Activated T-helper 1 cell treated with anti-CD3 and anti-CD28 coated beads, Interleukin-12 subunit alpha, Interleukin-12 subunit beta, Interleukin-2, Interleukin-4 antibody, amounts not matched to agents 30 ng/mL and 10 ng/mL and 1 ng/mL, durations not matched to agents 14 hours and 24 hours and 36 hours (primary cell): Measurements from ENCODE around the gene TAOK1. TPM values are rescaled to one million over a fixed set of nuclear protein-coding genes. Genes with fewer than 3 reads are reported as not detected.
"Not testable (repeated sequence)": the region's sequence is repeated elsewhere in the genome, so short reads cannot be mapped to it uniquely, and the experiment has no call there.

ENCODE experiments used
- DNase-seq: peaks from one replicate; pipeline ENCODE4 v3.0.0; 2021; ENCODE audit warnings: low spot score
- H3K27ac Mint-ChIP-seq: one replicate; pipeline ENCODE4 v1.8.0; 2021; ENCODE audit warnings: mild to moderate bottlenecking, mixed read lengths
- H3K27me3 Mint-ChIP-seq: one replicate; pipeline ENCODE4 v1.8.0; 2022; ENCODE audit warnings: mild to moderate bottlenecking, moderate library complexity, mixed read lengths; ENCODE audit not compliant: insufficient read depth
- H3K36me3 Mint-ChIP-seq: one replicate; pipeline ENCODE4 v1.8.0; 2021; ENCODE audit warnings: low read depth, mixed read lengths
- H3K4me1 Mint-ChIP-seq: one replicate; pipeline ENCODE4 v1.8.0; 2021; ENCODE audit warnings: low read depth, mixed read lengths
- H3K4me3 Mint-ChIP-seq: one replicate; pipeline ENCODE4 v1.8.0; 2021; ENCODE audit warnings: mild to moderate bottlenecking, moderate library complexity, mixed read lengths
- H3K9me3 Mint-ChIP-seq: one replicate; pipeline ENCODE4 v1.8.0; 2021; ENCODE audit warnings: mixed read lengths
- intact Hi-C: fragments of 100-400 bp; cut with micrococcal nuclease; formaldehyde crosslinking; loops from one replicate; pipeline ENCODE4 v1.15.1; 2024
- total RNA-seq: library from RNA; stranded (reverse); gene quantifications from 2 replicates; pipeline ENCODE4 v1.2.3, GENCODE V29; 2022

The TAOK1 gene
- total RNA-seq, 1 donor from 2014 or later, result 46.9 TPM

DNA sequence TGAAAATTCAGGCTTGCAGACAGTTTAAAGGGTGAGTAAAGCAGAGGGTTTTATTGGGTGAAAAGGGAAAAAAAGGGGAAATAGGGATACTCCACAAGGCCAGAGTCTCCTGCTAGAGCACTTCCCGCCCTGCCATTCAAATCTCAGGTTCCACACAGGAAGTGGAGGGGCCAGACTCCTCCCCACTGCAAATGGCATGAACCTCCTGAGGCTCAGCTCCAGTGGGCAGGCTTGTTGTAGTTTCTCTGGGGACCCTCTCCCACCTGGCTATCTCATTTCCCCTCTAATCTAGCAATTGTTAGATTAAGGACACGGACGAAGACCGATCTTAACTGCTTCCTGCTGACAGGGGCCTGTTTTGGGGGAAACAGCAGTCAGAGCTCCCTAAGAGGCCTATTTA lies 43.4 kb downstream of the TAOK1 start:
- Mint-ChIP-seq H3K36me3 (no peaks in the 10 kb centered on the region), H3K27ac (no peak overlapping the region), H3K27me3 (no peaks in the 10 kb centered on the region), H3K9me3 (no peaks in the 10 kb centered on the region), H3K4me1 (peaks cover 8% of the 10 kb centered on the region), H3K4me3 (no peak overlapping the region)
- intact Hi-C loops, result no loop called here
- no peak for DNase-seq

DNA sequence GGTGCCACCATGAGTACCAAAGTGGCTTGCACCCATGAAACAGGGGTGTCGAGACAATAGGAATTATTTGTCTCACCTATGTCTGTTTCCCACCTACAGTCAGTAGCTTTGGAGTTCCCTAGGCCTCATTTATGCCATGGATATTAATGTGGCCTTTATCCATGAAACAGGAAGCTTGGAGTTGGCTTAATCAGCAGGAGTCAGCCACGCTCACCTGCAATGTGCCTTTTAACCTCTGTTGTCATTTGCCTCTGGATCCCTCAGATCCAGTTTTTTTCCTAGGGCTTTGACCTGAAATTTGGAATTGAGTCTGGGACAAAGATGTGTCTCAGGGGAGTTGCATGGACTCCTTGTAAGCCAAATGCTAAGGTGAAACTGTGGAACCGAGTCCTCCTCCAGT lies 44.4 kb downstream of the TAOK1 start:
- Mint-ChIP-seq H3K9me3 (no peaks in the 10 kb centered on the region), H3K27me3 (no peaks in the 10 kb centered on the region), H3K36me3 (peaks cover 2% of the 10 kb centered on the region), H3K4me1 (peaks cover 8% of the 10 kb centered on the region), H3K27ac (no peak overlapping the region), H3K4me3 (no peak overlapping the region)
- intact Hi-C loops, result no loop called here
- DNase-seq, result no peak

DNA sequence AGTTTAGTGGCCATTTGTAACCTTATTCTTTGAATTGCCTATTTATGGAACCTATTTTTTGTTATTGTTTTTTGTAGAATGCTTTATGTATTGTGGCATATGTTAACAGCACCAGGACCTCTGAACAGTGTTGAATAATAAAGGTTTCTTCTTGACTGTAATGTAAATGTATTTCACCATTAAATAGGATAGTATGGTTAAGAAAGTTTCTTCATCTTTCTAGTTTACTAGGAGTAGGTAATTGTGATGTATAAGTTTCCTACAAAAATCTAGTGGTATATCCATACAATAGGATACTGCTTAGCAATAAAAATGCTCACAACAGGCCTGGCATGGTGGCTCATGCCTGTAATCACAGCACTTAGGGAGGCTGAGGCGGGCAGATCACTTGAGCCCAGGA lies 52.3 kb downstream of the TAOK1 start:
- intact Hi-C loops, result no loop called here

DNA sequence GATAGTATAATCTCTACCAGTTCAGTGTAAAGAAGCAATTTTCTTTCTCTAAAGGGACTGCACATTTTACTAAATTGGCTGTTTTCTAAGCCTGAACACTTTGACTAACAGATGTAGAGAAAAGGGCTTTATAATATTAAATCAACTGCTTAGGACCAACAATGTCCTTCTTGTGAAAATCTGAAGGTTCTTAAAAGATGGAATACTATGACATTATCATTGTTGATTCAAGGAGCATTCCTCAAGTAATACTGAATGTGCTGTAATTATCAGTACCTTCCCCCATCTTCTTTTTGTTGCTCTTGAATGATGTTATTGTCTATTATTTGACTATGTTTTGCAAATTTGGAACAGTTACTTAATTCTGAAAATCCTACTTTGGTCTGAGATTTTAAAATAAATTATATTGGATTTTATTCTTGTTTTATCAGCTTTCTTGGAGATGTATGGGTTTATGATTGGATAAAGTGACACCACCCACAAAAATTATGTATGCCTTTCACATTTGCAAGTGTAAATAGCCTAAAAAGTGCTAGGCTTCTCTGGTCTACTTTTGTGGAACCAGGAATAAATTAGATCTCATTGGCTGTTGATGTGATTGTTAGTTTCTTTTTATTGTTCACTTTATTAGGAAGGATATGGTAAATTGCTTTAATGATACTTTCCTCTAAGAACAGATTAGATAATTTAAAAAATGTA lies 53.0 kb downstream of the TAOK1 start:
- DNase-seq, result no peak
- intact Hi-C loops, result no loop called here
- H3K27me3 Mint-ChIP-seq, result no peaks in the 10 kb centered on the region
- H3K36me3 Mint-ChIP-seq, result peaks cover 15% of the 10 kb centered on the region
- no peak overlapping the region for H3K4me3 Mint-ChIP-seq
- no peaks in the 10 kb centered on the region for H3K9me3 Mint-ChIP-seq
- H3K27ac Mint-ChIP-seq, result no peak overlapping the region
- peaks cover 29% of the 10 kb centered on the region for H3K4me1 Mint-ChIP-seq

More for the DNA sequence above, 52.3 kb downstream of the TAOK1 start:
- no peak for DNase-seq
- no peak overlapping the region for H3K27ac Mint-ChIP-seq
- H3K4me3 Mint-ChIP-seq, result no peak overlapping the region
- peaks cover 25% of the 10 kb centered on the region for H3K4me1 Mint-ChIP-seq
- H3K27me3 Mint-ChIP-seq, result no peaks in the 10 kb centered on the region
- H3K36me3 Mint-ChIP-seq, result peaks cover 15% of the 10 kb centered on the region
- H3K9me3 Mint-ChIP-seq, result no peaks in the 10 kb centered on the region

DNA sequence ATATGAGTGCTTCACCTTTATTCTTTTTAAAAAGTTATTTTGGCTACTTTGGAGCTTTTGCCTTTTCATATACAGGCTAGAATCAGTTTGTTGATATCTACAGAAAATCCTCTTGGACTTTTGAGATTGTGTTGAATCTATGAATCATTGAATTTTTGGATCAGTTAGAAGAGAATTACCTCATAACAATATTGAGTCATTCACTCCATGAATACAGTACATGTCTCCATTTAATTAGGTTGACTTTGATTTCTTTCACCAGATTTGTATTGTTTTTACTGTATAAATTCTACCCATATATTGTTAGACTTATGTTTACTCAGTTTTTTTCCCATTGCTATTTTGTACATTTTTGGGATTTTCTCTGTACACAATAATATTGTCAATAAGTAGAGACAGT lies 54.4 kb downstream of the TAOK1 start:
- H3K27me3 Mint-ChIP-seq, result no peaks in the 10 kb centered on the region
- no peak overlapping the region for H3K27ac Mint-ChIP-seq
- H3K4me1 Mint-ChIP-seq, result peaks cover 33% of the 10 kb centered on the region
- H3K9me3 Mint-ChIP-seq, result no peaks in the 10 kb centered on the region
- no peak overlapping the region for H3K4me3 Mint-ChIP-seq
- DNase-seq, result no peak
- H3K36me3 Mint-ChIP-seq, result peaks cover 12% of the 10 kb centered on the region
- intact Hi-C loops, result no loop called here

DNA sequence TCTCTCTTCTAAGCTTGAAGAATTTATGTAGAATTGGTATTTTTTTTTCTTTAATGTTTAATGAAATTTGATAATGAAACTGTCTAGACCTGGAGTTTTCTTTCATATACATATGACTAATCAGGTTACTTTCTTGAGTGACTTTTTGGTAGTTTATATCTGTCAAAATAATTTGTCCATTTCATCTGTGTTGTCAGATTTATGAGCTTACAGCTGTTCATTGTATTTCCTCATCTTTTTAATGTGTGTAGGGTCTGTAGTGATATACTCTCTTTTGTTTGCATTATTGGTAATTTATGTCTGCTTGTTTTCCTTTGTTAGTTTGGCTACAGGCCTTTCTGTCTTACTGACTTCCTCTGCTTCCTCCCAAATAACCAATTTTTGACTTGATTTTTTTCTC lies 55.7 kb downstream of the TAOK1 start:
- intact Hi-C loops, result no loop called here
- Mint-ChIP-seq H3K9me3 (no peaks in the 10 kb centered on the region), H3K4me3 (no peak overlapping the region), H3K4me1 (peaks cover 33% of the 10 kb centered on the region), H3K36me3 (peaks cover 15% of the 10 kb centered on the region), H3K27ac (no peak overlapping the region), H3K27me3 (no peaks in the 10 kb centered on the region)
- no peak for DNase-seq

DNA sequence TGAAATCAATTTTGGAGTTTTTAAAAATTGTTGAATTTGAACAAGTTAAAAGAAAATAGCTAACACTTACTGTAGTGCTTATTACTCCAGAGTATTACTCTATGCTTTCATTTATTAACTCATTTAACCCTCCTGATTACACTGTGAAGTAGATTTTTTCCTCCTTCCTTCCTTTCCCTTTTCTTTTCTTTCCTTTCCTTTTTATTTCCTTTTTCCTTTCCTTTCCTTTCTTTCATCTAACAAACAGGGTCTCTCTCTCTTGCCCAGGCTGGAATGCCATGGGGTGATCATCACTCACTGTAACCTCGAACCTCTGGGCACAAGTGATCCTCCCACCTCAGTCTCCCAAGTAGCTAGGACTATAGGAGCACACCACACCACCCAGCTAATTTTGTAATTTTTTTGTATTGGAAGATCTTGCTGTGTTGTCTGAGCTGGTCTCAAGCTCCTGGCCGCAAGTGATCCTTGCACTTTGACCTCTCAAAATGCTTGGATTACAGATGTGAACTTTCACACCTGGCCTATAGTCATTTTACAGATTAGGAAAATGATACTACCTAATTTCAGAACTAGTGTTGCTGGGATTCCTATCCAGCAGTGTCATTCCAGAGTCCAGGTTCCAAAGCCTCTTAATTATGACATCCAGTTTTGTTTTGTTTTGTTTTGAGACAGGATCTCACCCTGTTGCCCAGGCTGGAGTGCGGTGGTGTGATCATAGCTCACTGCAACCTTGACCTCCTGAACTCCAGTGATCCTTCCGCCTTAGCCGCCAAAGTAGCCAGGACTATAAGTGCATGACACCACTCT lies 59.9 kb downstream of the TAOK1 start:
- no peaks in the 10 kb centered on the region for H3K9me3 Mint-ChIP-seq
- H3K36me3 Mint-ChIP-seq, result peaks cover 25% of the 10 kb centered on the region
- no peak for DNase-seq
- H3K4me1 Mint-ChIP-seq, result peaks cover 20% of the 10 kb centered on the region
- H3K27ac Mint-ChIP-seq, result no peak overlapping the region
- H3K4me3 Mint-ChIP-seq, result no peak overlapping the region
- intact Hi-C loops, result no loop called here
- no peaks in the 10 kb centered on the region for H3K27me3 Mint-ChIP-seq

DNA sequence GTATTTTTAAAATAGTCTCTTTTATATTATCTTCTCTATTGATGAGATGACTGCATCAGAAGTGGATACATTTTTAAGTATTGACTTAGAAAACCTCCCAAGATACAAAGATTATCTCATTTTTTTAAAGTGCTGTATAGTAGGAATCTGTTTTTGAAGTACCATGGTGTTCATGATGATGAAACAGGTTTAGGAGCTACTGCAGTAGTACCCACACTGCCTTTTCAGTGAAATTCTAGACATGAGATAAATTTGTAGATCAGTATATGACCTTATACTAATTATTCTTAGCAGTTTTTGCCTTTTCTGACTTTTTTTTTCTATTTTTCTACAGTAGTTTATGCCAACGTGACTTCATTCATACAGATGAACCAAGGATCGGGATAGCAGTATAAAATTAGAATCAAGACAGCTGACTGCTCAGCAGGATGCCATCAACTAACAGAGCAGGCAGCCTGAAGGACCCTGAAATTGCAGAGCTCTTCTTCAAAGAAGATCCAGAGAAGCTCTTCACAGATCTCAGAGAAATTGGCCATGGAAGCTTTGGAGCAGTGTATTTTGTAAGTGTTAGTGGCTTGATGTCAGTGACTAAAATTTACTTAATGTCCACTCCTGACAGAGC lies 61.1 kb downstream of the TAOK1 start:
- no peak overlapping the region for H3K4me3 Mint-ChIP-seq
- H3K27me3 Mint-ChIP-seq, result no peaks in the 10 kb centered on the region
- no peak for DNase-seq
- peaks cover 30% of the 10 kb centered on the region for H3K36me3 Mint-ChIP-seq
- peaks cover 8% of the 10 kb centered on the region for H3K4me1 Mint-ChIP-seq
- no peaks in the 10 kb centered on the region for H3K9me3 Mint-ChIP-seq
- H3K27ac Mint-ChIP-seq, result no peak overlapping the region
- intact Hi-C loops, result no loop called here

DNA sequence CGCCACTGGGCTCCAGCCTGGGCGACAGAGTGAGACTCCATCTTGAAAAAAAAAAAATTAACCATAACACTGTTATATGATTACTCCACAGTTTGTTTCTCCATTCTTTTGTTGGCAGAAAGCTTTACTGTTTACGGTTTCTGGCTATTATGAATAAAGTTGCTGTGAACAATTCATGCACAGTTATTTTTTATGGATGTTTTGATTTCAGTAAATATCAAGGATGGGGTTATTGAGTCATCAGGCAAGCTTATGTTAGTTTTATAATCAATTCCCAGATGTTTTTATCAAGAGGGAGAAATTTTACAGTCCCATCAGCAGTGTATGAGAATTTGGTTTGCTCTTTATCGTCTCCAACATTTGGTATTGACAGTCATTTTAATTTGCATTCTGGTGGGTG lies 67.9 kb downstream of the TAOK1 start:
- H3K9me3 Mint-ChIP-seq, result no peaks in the 10 kb centered on the region
- H3K36me3 Mint-ChIP-seq, result peaks cover 24% of the 10 kb centered on the region
- no peaks in the 10 kb centered on the region for H3K27me3 Mint-ChIP-seq
- H3K27ac Mint-ChIP-seq, result peak overlapping the region; percentile 26
- DNase-seq, result no peak
- H3K4me1 Mint-ChIP-seq, result peaks cover 6% of the 10 kb centered on the region
- H3K4me3 Mint-ChIP-seq, result no peak overlapping the region
- intact Hi-C loops, result no loop called here

DNA sequence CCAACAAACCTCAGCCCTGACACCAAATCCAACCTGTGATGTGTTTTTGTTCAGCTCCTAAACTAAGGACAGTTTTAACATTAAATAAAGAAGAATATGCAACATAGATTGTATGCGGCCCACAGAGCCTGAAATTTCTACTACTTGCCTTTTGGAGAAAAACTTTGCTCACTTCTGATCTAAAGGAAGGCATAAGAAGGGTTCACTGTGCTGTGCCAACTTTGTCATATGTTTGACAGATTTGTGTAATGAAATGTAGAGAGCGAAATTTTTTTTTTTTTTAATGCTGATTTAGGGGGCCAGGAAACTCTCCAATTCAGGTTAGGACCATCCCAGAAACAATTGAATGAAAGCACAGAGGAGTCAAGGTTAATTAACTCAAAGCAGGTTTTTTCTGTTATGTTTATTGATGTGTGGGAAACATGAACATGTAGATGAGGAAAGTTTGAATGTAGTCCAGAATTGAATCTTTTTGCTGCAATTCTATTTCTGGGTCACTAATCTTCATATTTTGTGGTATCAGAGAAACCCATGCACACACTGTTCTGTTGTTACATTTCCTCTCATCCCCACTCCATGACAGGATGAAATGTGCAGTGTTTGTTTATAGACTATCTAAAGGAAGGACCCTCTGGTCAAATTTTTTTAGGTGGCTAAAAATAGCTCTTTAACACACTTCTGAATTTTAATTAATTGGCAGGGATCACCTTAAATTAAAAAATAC lies 71.5 kb downstream of the TAOK1 start:
- H3K36me3 Mint-ChIP-seq, result peaks cover 15% of the 10 kb centered on the region

DNA sequence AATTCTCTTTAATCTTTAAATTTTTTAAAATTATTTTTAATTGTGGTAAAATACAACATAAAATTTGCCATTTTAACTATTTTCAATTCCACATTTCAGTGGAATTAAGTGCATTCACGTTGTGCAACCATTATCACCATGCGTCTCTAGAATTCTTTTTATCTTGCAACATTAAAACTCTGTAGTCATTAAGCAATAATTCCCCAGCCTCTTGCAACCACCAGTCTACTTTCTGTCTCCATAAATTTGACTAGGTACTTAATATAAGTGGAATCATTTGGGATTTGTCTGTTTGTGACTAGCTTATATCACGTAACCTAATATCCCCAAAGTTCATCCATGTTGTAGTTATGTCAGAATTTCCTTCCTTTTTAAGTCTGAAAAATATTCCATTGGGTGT lies 79.1 kb downstream of the TAOK1 start:
- Mint-ChIP-seq H3K27ac (no peak overlapping the region), H3K36me3 (peaks cover 12% of the 10 kb centered on the region), H3K9me3 (no peaks in the 10 kb centered on the region), H3K27me3 (no peaks in the 10 kb centered on the region), H3K4me3 (no peak overlapping the region), H3K4me1 (no peaks in the 10 kb centered on the region)
- DNase-seq, result no peak
- intact Hi-C loops, result no loop called here

More for the DNA sequence above, 71.5 kb downstream of the TAOK1 start:
- H3K4me1 Mint-ChIP-seq, result peaks cover 6% of the 10 kb centered on the region
- no peak overlapping the region for H3K4me3 Mint-ChIP-seq
- DNase-seq, result no peak
- no peak overlapping the region for H3K27ac Mint-ChIP-seq
- H3K9me3 Mint-ChIP-seq, result no peaks in the 10 kb centered on the region
- intact Hi-C loops, result no loop called here
- no peaks in the 10 kb centered on the region for H3K27me3 Mint-ChIP-seq

DNA sequence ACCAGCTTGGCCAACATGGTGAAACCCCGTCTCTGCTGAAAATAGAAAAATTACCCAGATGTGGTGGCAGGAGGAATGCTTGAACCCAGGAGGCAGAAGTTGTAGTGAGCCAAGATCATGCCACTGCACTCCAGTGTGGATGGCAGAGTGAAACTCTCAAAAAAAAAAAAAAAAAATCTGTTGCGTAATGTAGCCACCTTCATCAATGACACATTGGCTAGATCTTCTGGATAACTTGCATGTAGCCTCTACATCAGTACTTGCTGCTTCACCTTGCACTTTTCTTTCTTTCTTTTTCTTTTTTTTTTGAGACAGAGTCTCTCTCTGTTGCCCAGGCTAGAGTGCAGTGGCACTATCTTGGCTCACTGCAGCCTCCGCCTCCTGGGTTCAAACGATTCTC lies 83.3 kb downstream of the TAOK1 start:
- H3K36me3 Mint-ChIP-seq, result peaks cover 19% of the 10 kb centered on the region
- H3K9me3 Mint-ChIP-seq, intact Hi-C loops, DNase-seq, H3K27ac Mint-ChIP-seq, H3K4me1 Mint-ChIP-seq, H3K4me3 Mint-ChIP-seq, H3K27me3 Mint-ChIP-seq: not testable (repeated sequence)

DNA sequence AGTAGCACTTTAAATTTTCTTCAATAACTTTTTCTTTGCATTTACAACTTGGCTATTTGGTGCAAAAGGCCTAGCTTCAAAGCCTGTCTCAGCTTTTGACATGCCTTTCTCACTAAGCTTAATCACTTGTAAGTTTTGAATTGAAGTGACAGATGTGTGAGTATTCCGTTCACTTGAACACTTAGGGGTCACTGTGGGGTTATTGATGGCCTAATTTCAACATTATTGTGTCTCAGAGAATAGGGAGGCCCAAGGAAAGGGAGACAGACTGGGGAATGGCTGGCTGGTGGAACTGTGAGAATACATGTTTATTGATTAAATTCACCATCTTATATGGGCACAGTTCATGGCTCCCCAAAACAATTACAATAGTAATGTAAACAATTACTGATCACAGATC lies 84.1 kb downstream of the TAOK1 start:
- no peaks in the 10 kb centered on the region for H3K4me1 Mint-ChIP-seq
- H3K4me3 Mint-ChIP-seq, result no peak overlapping the region
- peaks cover 20% of the 10 kb centered on the region for H3K36me3 Mint-ChIP-seq
- no peaks in the 10 kb centered on the region for H3K9me3 Mint-ChIP-seq
- H3K27me3 Mint-ChIP-seq, result no peaks in the 10 kb centered on the region
- intact Hi-C loops, result no loop called here
- no peak for DNase-seq
- no peak overlapping the region for H3K27ac Mint-ChIP-seq
